Measurements from ENCODE around the gene SIPA1.
"Not testable (repeated sequence)": the region's sequence is repeated elsewhere in the genome, so short reads cannot be mapped to it uniquely, and the experiment has no call there.

The SIPA1 gene

DNA sequence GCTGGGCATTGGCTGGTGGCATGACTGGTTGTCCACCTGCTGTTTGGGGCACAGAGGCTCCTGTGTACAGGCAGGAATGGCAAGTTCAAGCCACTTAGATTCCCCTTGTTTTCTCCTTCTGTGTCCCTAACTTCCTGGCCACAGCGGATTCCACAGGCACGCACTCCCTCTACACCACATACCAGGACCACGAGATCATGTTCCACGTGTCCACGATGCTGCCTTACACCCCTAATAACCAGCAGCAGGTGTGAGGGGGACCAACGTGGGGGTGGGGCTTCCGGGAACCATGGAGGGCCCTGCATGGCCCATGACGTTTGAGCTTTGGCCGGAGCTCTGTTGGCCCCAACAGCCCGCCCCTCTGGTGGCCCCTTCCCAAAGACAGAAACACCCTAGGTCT is 7.8 kb downstream of the SIPA1 start:
- no peak for DNase-seq (ENCODE audit: low read depth in 2 of 2)

DNA sequence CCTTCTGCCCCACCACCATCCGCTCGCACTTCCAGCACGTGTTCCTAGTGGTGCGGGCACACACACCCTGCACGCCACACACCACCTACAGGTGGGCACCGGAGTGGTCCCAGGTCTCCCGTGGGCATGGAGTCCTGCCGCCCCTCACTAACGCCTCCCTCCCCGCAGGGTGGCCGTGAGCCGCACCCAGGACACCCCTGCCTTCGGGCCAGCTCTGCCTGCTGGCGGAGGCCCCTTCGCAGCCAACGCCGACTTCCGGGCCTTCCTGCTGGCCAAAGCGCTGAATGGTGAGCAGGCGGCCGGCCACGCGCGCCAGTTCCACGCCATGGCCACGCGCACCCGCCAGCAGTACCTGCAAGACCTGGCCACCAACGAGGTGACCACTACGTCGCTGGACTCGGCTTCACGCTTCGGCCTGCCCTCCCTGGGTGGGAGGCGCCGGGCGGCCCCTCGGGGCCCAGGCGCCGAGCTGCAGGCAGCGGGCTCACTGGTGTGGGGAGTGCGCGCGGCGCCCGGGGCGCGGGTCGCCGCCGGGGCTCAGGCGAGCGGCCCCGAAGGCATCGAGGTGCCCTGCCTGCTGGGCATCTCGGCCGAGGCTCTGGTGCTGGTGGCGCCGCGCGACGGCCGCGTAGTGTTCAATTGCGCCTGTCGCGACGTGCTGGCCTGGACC is 8.5 kb downstream of the SIPA1 start:
- no peak for DNase-seq (ENCODE audit: low read depth in 2 of 2)

DNA sequence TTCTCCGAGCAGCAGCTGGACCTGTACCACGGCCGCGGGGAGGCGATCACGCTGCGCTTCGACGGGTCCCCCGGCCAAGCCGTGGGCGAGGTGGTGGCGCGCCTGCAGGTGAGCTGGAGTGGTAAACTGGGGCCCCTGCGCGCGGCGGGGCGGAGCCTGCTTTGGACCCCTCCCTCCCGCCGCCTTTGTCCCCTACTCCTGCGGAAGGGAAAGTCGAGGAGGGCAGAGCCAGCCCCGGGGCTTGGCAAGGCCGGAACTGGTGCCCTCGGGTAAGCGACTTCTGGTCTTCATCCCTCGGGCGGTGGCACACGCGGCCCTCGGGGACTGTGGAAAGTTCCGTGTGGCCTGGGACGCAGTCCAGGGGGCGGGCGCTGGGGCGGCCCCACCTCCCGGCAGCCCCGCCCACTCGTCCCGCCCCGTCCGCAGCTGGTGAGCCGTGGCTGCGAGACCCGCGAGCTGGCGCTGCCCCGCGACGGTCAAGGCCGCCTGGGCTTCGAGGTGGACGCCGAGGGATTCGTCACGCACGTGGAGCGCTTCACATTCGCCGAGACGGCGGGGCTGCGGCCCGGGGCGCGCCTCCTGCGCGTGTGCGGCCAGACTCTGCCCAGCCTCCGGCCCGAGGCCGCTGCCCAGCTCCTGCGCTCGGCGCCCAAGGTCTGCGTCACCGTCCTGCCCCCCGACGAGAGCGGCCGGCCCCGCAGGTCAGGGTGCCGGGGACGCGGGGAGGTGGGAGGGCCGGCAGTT is 9.2 kb downstream of the SIPA1 start:
- DNase-seq (ENCODE audit: low read depth in 2 of 2): no peak

DNA sequence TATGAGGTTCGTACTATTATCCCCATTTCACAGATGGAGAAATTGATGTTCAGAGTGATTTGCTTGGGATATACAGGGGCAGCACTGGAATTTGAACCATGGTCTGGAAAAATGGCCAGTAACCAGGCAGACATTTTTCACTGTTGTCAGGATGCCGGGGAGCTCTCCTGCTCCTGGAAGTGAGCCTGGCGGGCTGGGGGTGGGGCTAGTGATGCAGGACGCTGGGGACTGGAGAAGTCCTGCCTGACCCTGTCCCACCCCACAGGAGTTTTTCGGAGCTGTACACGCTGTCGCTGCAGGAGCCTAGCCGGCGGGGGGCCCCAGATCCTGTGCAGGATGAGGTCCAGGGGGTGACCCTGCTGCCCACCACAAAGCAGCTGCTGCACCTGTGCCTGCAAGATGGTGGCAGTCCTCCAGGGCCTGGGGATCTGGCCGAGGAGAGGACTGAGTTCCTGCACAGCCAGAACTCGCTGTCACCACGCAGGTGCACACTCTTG is 11.1 kb downstream of the SIPA1 start:
- DNase-seq (ENCODE audit: low read depth in 2 of 2): no peak

DNA sequence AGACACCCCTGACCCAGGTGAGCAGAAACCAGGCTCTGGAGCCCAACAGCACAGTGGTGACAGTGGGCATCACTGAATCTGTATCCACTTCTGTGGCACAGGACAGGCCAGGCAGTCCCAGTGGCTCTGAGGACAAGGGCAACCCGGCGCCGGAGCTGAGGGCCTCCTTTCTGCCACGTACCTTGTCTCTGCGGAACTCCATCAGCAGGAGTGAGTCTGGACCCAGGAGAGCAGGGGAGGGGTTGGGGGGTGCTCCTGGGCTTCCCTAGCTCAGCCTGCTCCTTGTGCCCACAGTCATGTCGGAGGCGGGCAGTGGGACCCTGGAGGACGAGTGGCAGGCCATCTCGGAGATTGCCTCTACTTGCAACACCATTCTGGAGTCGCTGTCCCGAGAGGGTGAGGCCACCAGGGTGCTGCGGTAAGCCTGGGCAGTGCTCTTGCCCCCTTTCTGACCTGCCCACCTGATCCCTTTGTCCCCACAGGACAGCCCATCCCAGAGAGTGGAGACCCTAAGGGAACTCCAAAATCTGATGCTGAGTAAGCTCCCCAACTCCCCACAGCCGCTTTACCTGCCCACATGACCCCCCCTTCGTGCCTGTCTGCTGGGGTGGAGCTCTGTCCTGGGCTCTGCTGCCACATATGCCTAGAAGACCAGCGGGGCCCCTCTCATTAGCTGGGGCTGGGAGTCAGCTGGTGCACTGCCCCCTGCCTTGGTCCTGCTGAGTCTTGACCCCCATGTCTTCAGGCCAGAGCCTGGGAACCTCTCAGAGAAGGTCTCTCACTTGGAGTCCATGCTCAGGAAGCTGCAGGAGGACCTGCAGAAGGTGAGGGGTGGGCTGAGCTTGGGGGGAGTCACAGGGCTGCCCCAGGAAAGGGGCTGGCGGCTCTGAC is 12.0 kb downstream of the SIPA1 start:
- no peak for DNase-seq (ENCODE audit: low read depth in 2 of 2)

DNA sequence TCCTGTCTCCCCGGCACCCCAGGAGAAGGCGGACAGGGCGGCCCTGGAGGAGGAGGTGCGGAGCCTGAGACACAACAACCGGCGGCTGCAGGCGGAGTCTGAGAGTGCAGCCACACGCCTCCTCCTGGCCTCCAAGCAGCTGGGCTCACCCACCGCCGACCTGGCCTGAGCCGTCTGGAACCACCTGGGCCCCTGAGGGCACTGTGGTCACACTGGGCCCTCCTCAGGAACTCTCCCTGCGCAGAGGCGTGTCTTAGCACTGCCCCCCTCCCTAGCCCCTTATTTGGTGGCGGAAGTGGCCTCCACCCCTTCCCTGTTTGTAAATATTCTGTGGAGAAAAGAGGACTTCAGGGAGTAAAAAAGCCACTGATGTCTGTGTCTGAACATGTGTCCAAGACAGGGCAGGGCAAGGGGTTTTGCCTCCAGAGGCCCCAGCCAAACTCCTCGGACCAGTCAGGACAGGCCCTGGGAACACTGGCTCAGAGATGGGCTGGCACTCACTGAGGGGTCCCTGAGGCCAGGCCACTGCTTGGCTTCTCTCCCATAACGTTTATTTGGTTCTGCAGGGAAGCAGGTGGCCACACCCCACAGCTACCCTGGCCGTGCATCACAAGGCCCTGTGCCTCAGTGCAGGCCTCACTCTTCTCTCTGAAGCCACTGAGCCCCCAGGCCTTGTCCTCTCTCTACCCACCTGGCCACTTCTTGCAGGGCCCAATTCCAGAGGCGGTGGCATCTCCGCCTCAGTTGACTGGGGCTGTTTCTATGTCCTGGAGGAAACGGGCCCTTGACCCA is 12.8 kb downstream of the SIPA1 start:
- no peak for DNase-seq (ENCODE audit: low read depth in 2 of 2)

DNA sequence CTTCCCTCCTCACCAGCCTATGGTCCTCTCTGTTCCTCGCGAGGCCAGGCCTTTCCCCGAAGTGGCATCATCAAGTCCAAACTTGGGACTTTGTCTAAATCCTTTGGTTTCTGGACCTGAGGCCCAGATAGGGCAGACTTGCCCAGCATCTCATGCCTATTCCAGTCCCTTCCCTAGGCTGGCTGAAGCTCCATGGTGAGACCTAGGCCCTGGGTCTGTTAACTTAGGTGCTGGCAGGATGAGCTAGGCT is 13.4 kb downstream of the SIPA1 start:
- no peak for DNase-seq (ENCODE audit: low read depth in 2 of 2)

DNA sequence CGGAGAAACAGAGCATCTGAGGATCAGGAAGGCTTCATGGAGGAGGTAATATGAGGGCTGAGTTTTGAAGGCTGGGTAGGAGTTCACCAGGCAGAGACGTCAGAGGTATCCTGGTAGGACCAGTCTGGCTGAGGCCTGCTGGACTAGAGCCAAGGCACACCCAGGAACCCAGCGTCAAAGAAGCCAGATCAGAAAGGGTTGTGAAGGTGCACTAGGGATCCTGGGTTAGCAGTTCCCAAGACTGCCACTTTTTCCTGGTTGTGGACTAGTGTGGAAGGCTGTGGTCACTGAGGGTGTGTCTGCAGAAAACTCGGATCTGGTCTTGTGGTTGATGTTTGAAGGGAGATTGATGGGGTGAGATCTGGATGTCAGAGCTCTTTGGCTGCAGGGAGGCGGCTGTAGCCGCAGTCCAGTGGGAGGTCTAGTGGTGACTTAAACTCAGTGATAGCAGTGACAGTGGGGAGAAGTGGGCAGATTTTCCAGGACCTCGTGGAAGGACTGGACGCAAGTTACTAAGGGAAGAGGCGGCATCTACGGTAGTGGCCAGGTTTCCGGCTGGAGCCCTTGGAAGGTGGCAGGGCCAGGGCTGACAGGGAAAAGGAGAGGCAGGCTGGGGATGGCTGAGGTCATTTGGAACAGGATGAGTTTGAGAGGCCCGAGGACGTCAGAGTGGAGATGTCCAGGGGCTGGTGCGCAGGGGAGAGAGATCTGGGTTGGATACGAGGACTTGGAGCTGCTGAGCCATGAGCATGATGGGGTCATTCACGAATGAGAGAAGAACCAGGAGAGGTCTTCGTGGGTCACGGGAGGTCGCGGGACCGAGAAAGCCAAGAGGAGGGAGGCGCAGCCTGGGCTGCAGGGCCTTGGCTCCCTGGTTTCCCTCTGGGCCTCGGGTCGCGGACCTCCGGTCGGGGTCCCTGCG is 13.9 kb downstream of the SIPA1 start:
- no peak for DNase-seq (ENCODE audit: low read depth in 2 of 2)

DNA sequence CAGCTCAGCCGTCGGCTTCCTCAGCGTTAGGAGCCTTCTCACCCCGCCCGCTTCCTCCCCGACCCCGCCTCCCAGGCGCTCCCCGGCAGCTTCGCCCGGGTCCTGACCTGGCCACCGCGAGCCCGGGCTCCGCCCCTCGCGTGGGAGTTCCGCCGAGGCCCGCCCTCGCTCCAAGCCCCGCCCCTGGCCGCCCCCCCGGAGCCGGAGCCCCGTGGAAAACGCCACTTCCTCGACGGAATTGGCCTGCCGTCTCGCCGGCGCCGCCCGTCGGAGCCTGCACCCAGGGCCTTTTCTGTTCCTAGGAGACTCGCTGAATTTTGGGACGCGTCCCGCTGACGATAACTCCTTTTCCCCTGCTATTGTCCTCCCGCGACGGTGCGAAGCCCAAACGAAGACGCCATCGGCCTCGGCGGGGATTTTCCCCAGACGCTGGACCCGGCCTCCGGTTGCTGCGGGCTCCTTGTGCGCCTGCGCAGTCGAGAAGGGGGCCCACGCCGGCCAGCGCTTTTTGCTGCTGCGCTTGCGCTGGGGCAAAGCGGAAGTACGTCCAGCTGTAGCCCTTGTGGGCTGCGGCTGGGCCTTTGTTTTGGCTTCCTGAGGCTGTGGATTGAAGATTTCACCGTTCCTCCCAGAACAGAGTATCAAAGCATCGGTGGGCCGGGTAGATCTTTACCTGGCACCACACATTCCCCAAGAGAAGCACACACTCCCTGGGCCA is 14.8 kb downstream of the SIPA1 start:
- peak; percentile 95 to 96 for DNase-seq (ENCODE audit: low read depth in 2 of 2)

DNA sequence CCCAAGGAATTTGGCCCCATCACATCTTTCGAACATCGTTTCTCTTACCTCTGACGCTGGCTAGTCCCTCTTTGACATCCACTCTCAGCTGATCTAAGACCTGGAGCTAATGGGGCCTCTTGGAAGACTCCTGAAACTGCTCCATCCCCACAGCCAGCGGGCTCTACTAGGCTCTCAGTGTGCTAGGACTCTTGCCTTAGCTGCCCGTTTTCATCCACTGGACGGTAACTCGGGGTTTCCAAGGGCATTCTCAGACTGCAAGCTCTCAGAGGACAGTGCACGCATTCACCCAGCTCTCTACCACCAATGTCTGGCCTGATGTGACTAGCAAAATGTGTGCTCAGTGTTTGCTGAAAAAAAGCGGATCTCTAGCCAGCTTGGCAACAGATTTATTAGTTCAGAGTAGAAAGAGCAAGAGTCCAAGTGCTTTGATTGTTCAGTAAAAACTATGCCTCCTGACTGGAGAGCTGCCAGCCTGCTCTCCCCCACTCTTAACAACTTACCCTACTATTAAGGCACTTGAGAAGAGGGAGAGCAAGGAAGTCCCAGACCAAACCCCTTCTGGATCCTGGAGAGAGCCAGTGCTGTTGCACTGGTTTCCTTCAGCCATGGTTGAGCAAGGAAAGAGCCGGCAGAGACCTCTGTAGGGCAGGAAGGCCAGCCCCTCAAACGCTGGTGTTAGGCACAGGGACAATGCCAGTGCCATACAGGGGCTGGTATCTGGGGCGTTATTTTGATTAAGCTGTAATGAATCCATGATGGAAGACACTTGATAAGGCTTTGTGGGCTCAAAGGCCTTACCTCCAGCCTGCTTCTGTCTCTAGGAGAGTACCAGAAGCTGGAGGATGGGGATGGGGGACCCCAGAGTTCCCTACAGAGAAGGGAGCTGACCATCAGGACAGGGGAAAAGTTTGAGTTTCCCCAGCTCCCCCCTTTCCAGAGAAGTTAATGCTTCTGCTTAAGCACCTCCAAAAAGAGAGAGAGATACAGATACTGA is 15.6 kb downstream of the SIPA1 start:
- no peak for DNase-seq (ENCODE audit: low read depth in 2 of 2)

DNA sequence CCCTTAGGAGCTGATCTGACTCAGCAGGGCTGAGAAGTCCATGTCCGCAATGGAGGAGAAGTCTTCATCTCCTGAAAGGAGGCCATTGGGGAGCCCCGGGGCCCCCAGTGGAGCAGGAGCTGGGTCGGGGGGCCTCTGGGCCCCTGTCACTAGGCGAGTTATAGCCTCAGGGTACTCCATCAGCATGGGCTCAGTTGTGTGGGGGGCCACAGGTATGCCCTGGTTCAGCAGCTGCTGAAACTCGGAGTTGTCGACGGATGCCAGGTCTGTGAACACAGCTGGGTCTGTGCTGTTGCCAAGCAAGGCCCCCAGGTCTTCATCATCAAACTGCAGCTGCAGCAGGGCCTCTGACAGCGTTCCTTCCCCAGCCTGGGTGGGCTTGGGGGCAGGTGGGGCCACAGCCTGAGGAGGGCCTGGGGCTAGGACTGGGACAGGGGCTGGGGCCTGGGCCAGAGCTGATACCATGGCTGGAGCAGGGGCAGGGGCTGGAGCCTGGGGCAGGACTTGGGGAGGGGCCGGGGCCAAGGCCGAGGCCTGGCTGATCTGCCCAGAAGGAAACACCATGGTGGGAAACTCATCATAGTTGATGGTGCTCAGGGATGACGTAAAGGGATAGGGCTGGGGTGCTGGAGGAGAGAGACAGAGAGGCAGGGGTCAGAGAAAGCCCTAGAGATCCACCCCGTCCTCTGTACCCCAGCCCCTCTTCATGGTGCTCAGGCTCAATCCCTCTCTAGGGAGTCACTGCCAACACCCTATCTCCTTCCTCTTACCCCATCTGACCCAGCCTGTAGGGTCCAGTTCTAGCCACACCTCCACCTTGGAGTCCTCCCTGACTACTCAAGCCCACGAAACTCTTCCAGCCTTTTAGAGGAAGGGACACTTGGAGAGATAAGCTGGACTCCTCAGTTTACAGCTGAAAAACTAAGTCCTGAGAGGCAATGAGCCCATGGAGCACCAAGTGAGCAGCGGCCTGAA is 16.8 kb downstream of the SIPA1 start:
- DNase-seq (ENCODE audit: low read depth in 2 of 2): no peak

DNA sequence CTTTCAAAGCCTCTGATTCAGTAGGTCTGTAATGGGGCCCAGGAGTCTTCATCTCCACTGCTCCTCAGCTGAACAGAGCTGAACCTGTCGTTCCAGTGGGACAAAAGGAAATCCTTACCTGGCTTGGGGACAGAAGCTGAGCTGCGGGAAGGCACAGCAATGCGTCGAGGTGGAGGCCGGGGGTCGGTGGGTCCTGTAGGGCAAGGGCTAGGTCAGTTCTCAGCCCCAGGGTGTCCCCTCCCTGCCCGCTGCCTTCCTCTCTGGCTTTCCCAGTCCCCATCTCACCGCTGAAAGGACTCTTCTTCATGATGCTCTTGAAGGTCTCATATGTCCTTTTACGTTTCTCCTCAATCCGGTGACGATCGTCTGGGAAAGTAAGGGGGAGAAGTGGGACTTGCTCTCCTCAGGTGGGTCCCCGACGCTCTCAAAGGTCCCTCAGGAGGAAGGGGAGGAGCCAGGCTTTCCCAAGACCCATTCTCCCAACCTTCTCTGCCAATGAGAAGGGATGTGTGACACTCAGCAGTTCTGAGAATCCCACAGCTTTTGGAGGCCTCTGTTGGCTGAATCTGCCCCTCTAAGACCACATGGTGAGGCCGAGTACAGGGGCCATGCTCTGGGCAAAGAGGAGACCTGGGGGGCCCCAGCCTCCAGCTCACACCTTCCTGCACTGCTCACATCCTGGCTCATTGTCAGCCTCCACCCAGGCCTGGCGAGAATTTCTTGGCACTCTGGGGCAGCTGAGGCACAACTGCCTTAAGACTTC is 17.9 kb downstream of the SIPA1 start:
- no peak for DNase-seq (ENCODE audit: low read depth in 2 of 2)

DNA sequence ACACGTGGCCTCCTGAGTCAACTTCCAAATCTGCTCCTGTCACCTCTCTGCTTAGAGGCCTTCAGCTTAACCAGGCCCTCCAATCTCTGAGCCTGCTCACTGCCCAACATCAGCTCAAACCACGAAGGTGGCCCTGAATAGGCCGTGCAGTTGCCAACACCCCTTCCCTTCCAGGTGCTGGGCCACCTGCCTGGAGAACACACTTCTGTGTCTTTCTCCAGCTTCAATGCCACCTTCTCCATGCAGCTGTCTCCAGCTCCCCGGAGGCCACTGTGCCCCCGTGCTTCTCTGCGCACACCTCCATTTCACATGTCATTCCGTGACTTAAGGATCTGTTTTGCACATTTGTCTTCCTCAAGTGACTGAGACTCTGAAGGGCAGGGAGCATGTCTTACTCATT is 19.5 kb downstream of the SIPA1 start:
- no peak for DNase-seq (ENCODE audit: low read depth in 2 of 2)

DNA sequence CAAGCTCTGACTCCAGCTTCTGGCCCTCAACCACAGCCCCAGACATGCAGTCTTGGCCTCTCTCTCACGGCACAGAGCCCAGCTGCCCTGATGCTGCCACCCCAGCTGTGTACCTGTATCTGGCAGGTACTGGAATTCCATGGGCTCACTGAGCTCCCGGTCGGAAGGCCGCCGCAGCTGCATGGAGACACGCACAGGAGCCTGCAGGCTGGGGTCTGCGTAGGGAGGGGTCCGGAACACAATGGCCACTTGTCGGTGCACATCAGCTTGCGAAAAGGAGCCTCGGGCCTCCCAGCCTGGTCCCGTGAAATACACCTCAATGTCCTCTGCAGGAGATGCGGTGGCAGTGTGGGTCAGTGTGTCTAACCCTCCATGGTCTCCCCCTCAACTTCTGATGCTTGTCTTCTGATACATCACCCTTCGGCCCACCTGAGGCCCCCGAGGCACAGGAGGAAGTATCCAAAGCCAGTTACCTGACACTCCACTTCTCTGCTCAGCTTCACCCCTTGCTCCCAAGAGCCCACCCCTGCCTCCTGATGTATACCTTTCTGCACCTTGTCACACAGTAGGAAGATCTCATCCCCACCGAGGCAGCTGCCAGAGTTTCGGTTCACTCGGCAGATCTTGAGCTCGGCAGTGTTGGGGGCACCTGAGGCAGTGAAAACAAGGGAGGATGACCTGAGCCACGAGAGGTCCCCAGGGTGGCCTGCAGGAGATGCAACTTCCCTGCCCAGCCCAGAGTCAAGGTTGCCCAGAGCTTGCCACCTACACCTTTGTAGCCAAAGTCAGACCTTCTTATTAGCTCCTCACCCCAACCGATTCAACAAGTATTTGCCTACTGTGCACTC is 20.5 kb downstream of the SIPA1 start:
- DNase-seq (ENCODE audit: low read depth in 2 of 2): no peak

DNA sequence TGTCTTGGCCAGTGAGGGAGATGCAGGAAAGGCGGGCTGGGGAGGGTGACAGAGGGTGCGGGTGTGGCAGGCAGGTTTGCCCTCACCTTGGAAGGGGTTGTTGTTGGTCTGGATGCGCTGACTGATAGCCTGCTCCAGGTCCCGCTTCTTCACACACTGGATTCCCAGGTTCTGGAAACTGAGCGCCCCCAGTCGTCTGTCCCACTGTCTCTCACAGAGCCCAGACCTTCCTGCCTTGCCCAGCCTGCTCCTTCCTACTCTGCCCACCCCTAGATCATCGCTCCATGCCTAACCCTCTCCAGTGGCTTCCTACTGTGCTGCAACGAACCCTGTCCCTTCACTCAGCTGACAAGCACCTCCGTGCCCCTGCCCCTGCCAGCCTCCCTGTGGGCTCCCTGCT is 22.1 kb downstream of the SIPA1 start:
- DNase-seq (ENCODE audit: low read depth in 2 of 2): no peak

DNA sequence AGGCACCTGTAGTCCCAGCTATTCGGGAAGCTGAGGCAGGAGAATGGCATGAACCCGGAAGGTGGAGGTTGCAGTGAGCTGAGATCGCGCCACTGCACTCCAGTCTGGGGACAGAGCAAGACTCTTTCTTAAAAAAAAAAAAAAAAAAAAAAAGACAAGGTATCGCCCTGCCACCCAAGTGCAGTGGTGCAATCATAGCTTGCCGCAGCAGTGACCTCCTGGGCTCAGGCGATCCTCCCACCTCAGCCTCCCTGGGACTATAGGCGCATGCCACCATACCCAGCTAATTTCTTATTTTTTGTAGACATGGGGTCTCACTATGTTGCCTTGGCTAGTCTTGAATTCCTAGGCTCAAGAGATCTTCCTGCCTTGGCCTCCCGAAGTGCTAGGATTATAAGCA is 23.0 kb downstream of the SIPA1 start:
- DNase-seq (ENCODE audit: low read depth in 2 of 2): not testable (repeated sequence)

Measured in stimulated activated CD8-positive, alpha-beta memory T cell treated with anti-CD3 and anti-CD28 coated beads, Interleukin-15, amount 100 ng/mL, for 48 hours (primary cell).